HepG2 (cell line): ENCODE data around the gene BUB1B. TPM values are rescaled to one million over a fixed set of nuclear protein-coding genes. Genes with fewer than 3 reads are reported as not detected.

Source experiments
- ATAC-seq: fragments of 200-7000 bp; cut with Tn5 transposase; 3 replicates; pipeline ENCODE4 v1.9.1; 2020; ENCODE audit warnings: mild to moderate bottlenecking, moderate library complexity
- BruUV-seq: library from RNA; stranded (reverse); fragments of 400-500 nt; replicated peaks from 2 replicates; lab custom pipeline; 2021; lab: Mats Ljungman, UMichigan
- CTCF ChIA-PET: fragments of 300-600 bp; formaldehyde crosslinking; extraction: SDS; loops from one replicate; lab custom pipeline; 2021; ENCODE audit warnings: low total read pairs, inconsistent platforms, low intra/inter-chr PET ratio; lab: Yijun Ruan, JAX
- POLR2A ChIA-PET: fragments of 350-600 bp; sonication (Branson Sonifier 250); formaldehyde crosslinking; loops from one replicate; lab custom pipeline; 2020; ENCODE audit warnings: antibody characterized with exemption, inconsistent platforms; lab: Yijun Ruan, JAX
- DNase-seq: peaks from one replicate; pipeline ENCODE4 v3.0.0-alpha.2; 2015; ENCODE audit warnings: low spot score
- FAIRE-seq: peaks from 3 replicates; lab custom pipeline; 2011; peaks lifted over from hg19 to GRCh38; lab: Jason Lieb, UNC
- H2AFZ ChIP-seq: one replicate; pipeline ENCODE4 v1.6.1; 2011; ENCODE audit warnings: low read length, inconsistent platforms
- H3K27ac ChIP-seq: fragments of 300-600 bp; 3 replicates; pipeline ENCODE4 v1.8.0; 2011; ENCODE audit warnings: mixed run types, mild to moderate bottlenecking, mixed read lengths, low read length, inconsistent platforms; ENCODE audit not compliant: insufficient read depth; ENCODE audit errors: extremely low read length
- H3K27me3 ChIP-seq, 2 experiments: fragments of 200-600 bp in 1 of 2; 2 replicates in 1 of 2; 3 replicates in 1 of 2; pipeline versions ENCODE4 v1.6.0 to v1.8.0; 2011; ENCODE audit warnings: low read length in 2 of 2, mild to moderate bottlenecking in 2 of 2, moderate library complexity in 2 of 2, inconsistent platforms in 1 of 2; ENCODE audit not compliant: insufficient read depth in 2 of 2, control insufficient read depth in 1 of 2
- H3K36me3 ChIP-seq, 2 experiments: fragments of 200-600 bp in 1 of 2; replicated peaks in 1 of 2; 2 replicates in 1 of 2; 3 replicates in 1 of 2; pipeline versions ENCODE4 v1.5.1 to v1.8.0; 2011; ENCODE audit warnings: low read length in 2 of 2, inconsistent platforms in 1 of 2; ENCODE audit not compliant: insufficient read depth in 2 of 2, control insufficient read depth in 1 of 2
- H3K4me1 ChIP-seq: 2 replicates; pipeline ENCODE4 v1.5.1; 2012; ENCODE audit warnings: low read length, inconsistent platforms; ENCODE audit not compliant: insufficient read depth
- H3K4me2 ChIP-seq: 2 replicates; pipeline ENCODE4 v1.6.0; 2011; ENCODE audit warnings: low read depth, low read length, inconsistent platforms
- H3K4me3 ChIP-seq, 3 experiments: fragments of 200-600 bp in 1 of 3; sonication (generic), shearing (Covaris generic) in 1 of 3; replicated peaks in 1 of 3; 2 replicates each; pipeline ENCODE4 v1.5.1; 2011 to 2016; ENCODE audit warnings: low read length in 3 of 3, inconsistent platforms in 2 of 3, low read depth in 2 of 3, mild to moderate bottlenecking in 2 of 3, control low read depth in 1 of 3, mixed read lengths in 1 of 3; ENCODE audit not compliant: insufficient read depth in 1 of 3
- H3K79me2 ChIP-seq: one replicate; pipeline ENCODE4 v1.6.1; 2011; ENCODE audit warnings: low read length, inconsistent platforms; ENCODE audit not compliant: insufficient read depth
- H3K9ac ChIP-seq: 2 replicates; pipeline ENCODE4 v1.6.0; 2011; ENCODE audit warnings: mild to moderate bottlenecking, low read depth, low read length, inconsistent platforms; ENCODE audit not compliant: insufficient read depth
- H3K9me3 ChIP-seq: 2 replicates; pipeline ENCODE4 v1.5.1; 2012; ENCODE audit warnings: mild to moderate bottlenecking, low read length
- H4K20me1 ChIP-seq: 2 replicates; pipeline ENCODE4 v1.6.0; 2011; ENCODE audit warnings: inconsistent platforms, mild to moderate bottlenecking, low read length, moderate library complexity; ENCODE audit not compliant: insufficient read depth
- AKAP8 ChIP-seq: sonication (generic); formaldehyde crosslinking; IDR thresholded peaks from 2 replicates; pipeline ENCODE4 v1.5.1; 2020; ENCODE audit warnings: mild to moderate bottlenecking, missing genetic modification reagents
- CBX1 ChIP-seq: IDR thresholded peaks from one replicate; pipeline ENCODE4 v1.6.1; 2016; ENCODE audit warnings: antibody characterized with exemption, low read depth
- HNRNPL ChIP-seq: fragments of 200-400 bp; formaldehyde crosslinking; IDR thresholded peaks from 2 replicates; pipeline ENCODE4 v1.6.1; 2017; ENCODE audit warnings: mild to moderate bottlenecking, low read depth, low read length
- IRF2 ChIP-seq: IDR thresholded peaks from 2 replicates; pipeline ENCODE4 v1.6.1; 2018; ENCODE audit warnings: missing genetic modification reagents, missing compliant biosample characterization
- NONO ChIP-seq, 2 experiments: fragments of 450-650 bp in 1 of 2; sonication (generic) in 1 of 2; formaldehyde crosslinking in 1 of 2; IDR thresholded peaks in 1 of 2; conservative IDR thresholded peaks in 1 of 2; 2 replicates each; pipeline versions ENCODE4 v1.6.1 to v1.8.0; 2017 to 2022; ENCODE audit warnings: mild to moderate bottlenecking in 1 of 2, missing genetic modification reagents in 1 of 2, moderate library complexity in 1 of 2
- TBL1XR1 ChIP-seq: fragments of 150-350 bp; IDR thresholded peaks from 2 replicates; pipeline ENCODE4 v1.6.1; 2014; ENCODE audit warnings: borderline replicate concordance, low read length; ENCODE audit not compliant: partially characterized antibody
- TBX2 ChIP-seq: sonication (generic); formaldehyde crosslinking; IDR thresholded peaks from 2 replicates; pipeline ENCODE4 v1.5.0; 2020; ENCODE audit warnings: missing genetic modification reagents, mild to moderate bottlenecking, borderline replicate concordance
- ZNF136 ChIP-seq: sonication (generic); formaldehyde crosslinking; IDR thresholded peaks from 2 replicates; pipeline ENCODE4 v1.8.1; 2022; ENCODE audit warnings: low read depth, mild to moderate bottlenecking, moderate library complexity, missing genetic modification reagents
- ZNF362 ChIP-seq: sonication (generic); formaldehyde crosslinking; IDR thresholded peaks from 2 replicates; pipeline ENCODE4 v1.4.0; 2020; ENCODE audit warnings: missing genetic modification reagents, mild to moderate bottlenecking, borderline replicate concordance
- ZNF382 ChIP-seq: sonication (generic); formaldehyde crosslinking; IDR thresholded peaks from 2 replicates; pipeline ENCODE4 v1.5.0; 2020; ENCODE audit warnings: missing genetic modification reagents, mild to moderate bottlenecking, borderline replicate concordance
- ZNF460 ChIP-seq: sonication (generic); formaldehyde crosslinking; IDR thresholded peaks from 2 replicates; pipeline ENCODE4 v1.5.1; 2020; ENCODE audit warnings: missing genetic modification reagents, mild to moderate bottlenecking, borderline replicate concordance
- ZNF550 ChIP-seq: sonication (generic); formaldehyde crosslinking; IDR thresholded peaks from 2 replicates; pipeline ENCODE4 v1.4.0; 2020; ENCODE audit warnings: mild to moderate bottlenecking, missing genetic modification reagents, borderline replicate concordance
- ZNF816 ChIP-seq: sonication (generic); formaldehyde crosslinking; IDR thresholded peaks from 2 replicates; pipeline ENCODE4 v1.8.0; 2022; ENCODE audit warnings: missing genetic modification reagents, mild to moderate bottlenecking, borderline replicate concordance
- whole genome bisulfite sequencing: methylation state at CpG from one replicate; pipeline ENCODE4 v1.1.6; 2017; ENCODE audit warnings: low lambda C conversion rate; 5-methylcytosine and 5-hydroxymethylcytosine counted together
- in situ Hi-C: cut with HindIII; loops from 2 replicates; pipeline ENCODE4 v1.10.0; 2017; ENCODE audit warnings: low pct_unique_long_range_greater_than_20kb; ENCODE audit not compliant: extremely low pct_ligation_motif_present
- intact Hi-C: fragments of 100-400 bp; cut with micrococcal nuclease; formaldehyde crosslinking; loops from one replicate; pipeline ENCODE4 v1.10.0; 2022; ENCODE audit not compliant: unreplicated experiment
- polyA plus RNA-seq, 8 experiments: library from polyadenylated mRNA; depleted of rRNA in 3 of 8; stranded (reverse) in 7 of 8; unstranded in 1 of 8; fragments of >200 nt; fragmentation: Illumina TruSeq in 4 of 8; extraction: Trizol in 4 of 8; gene quantifications; 2 replicates each; pipeline versions ENCODE4 v1.2.1 to v1.2.3, GENCODE V29; 2011 to 2016; ENCODE audit warnings: low read depth in 4 of 8, missing spikeins in 1 of 8, mixed read lengths in 1 of 8; ENCODE audit not compliant: insufficient read depth in 1 of 8
- total RNA-seq, 5 experiments: library from RNA; depleted of rRNA; stranded (reverse); fragments of >200 nt; fragmentation: Illumina TruSeq; extraction: Trizol; gene quantifications; 2 replicates each; pipeline ENCODE4 v1.2.3, GENCODE V29; 2016; ENCODE audit warnings: low read depth in 1 of 5

Gene BUB1B
- total and polyA plus RNA-seq, 2 of the 13 experiments (the other 11 are each of a cell fraction or from before 2014, with no cell fraction given) = 26.2 to 63.5 TPM

- in situ Hi-C loops (no loop called here), intact Hi-C loops (no loop called here)
- ATAC-seq = no peak
- Histone ChIP-seq H3K4me3 (no peak overlapping the region), H3K9me3 (no peaks in the 10 kb centered on the region), H3K4me2 (no peak overlapping the region), H3K27me3 (peaks cover 3 to 35% of the 10 kb centered on the region in 2 experiments; a peak in 4 of 5 replicates), H3K9ac (no peak overlapping the region), H3K36me3 (no peaks in the 10 kb centered on the region), H3K4me1 (peaks cover 20% of the 10 kb centered on the region), H4K20me1 (no peaks in the 10 kb centered on the region), H2AFZ (no peak overlapping the region), H3K27ac (no peak overlapping the region), H3K79me2 (no peaks in the 10 kb centered on the region)
- TF ChIP-seq ZNF382 (CRISPR knock-in tag) (no peak), TBL1XR1 (no peak), IRF2 (no peak), ZNF362 (CRISPR knock-in tag) (no peak), CBX1 (no peak), AKAP8 (no peak), TBX2 (no peak), ZNF460 (CRISPR knock-in tag) (no peak), HNRNPL (no peak), ZNF816 (CRISPR knock-in tag) (no peak), NONO (IDR thresholded peaks at IDR 0.05) (no peak), NONO (CRISPR knock-in tag; conservative IDR thresholded peaks at IDR 0.05) (no peak), ZNF550 (CRISPR knock-in tag) (no peak), ZNF136 (CRISPR knock-in tag) (no peak)
- DNase-seq = no peak
- WGBS = 58% methylated on average over 7 of the region's 7 CpGs
- CTCF ChIA-PET = no interaction called here
- POLR2A ChIA-PET = no interaction called here
- BruUV-seq = no TSS peak
- no peak for FAIRE-seq
Measured at GRCh38 chr15:40259021-40259420, 98.2 kb downstream of the BUB1B start.
